Sigmoid colon (tissue), 7 donors: ENCODE results near the gene LCORL. TPM values are rescaled to one million over a fixed set of nuclear protein-coding genes. Genes with fewer than 3 reads are reported as not detected.

Experiments
- DNase-seq: peaks from one replicate; pipeline ENCODE4 v3.0.0-alpha.2; 2019
- H3K27ac ChIP-seq, 4 donors: fragments of 200-600 bp; sonication (generic); one replicate each; pipeline ENCODE4 v1.5.1; 2016 to 2019; ENCODE audit warnings: mild to moderate bottlenecking in 1 of 4
- H3K27me3 ChIP-seq, 3 donors: fragments of 200-600 bp; sonication (generic); one replicate each; pipeline ENCODE4 v1.5.1; 2019; ENCODE audit warnings: mild to moderate bottlenecking in 1 of 3
- H3K36me3 ChIP-seq, 4 donors: fragments of 200-600 bp; sonication (generic); one replicate each; pipeline ENCODE4 v1.5.1; 2016 to 2019
- H3K4me1 ChIP-seq, 4 donors: fragments of 200-600 bp; sonication (generic); one replicate each; pipeline ENCODE4 v1.5.1; 2017 to 2019
- H3K4me3 ChIP-seq, 4 donors: fragments of 200-600 bp; sonication (generic); one replicate each; pipeline ENCODE4 v1.5.1; 2017 to 2019; ENCODE audit warnings: mild to moderate bottlenecking in 2 of 4, moderate library complexity in 1 of 4
- H3K9me3 ChIP-seq, 4 donors: fragments of 200-600 bp in 3 of 4; sonication (generic) in 3 of 4; one replicate each; pipeline versions ENCODE4 v1.5.1 to v1.6.1; 2013 to 2019
- EP300 ChIP-seq, 4 donors: sonication (generic); formaldehyde crosslinking; IDR thresholded peaks; one replicate each; pipeline ENCODE4 v1.6.1; 2017; ENCODE audit warnings: antibody characterized with exemption in 4 of 4
- POLR2A ChIP-seq, 2 donors: fragments of 450-650 bp; IDR thresholded peaks; one replicate each; pipeline ENCODE4 v1.6.1; 2016; ENCODE audit warnings: antibody characterized with exemption in 2 of 2, mild to moderate bottlenecking in 2 of 2, moderate library complexity in 2 of 2
- POLR2AphosphoS5 ChIP-seq, 4 donors: sonication (generic); formaldehyde crosslinking; IDR thresholded peaks; one replicate each; pipeline ENCODE4 v1.6.1; 2017; ENCODE audit warnings: antibody characterized with exemption in 4 of 4
- WGBS, 2 donors: extraction: QIAGEN DNeasy Blood & Tissue Kit; methylation state at CpG; one replicate each; pipeline ENCODE4 v1.1.7; 2013; 5-methylcytosine and 5-hydroxymethylcytosine counted together
- intact Hi-C: fragments of 100-400 bp; cut with DNase I; formaldehyde crosslinking; loops from one replicate; pipeline ENCODE4 v1.15.1; 2023
- polyA plus RNA-seq, 3 donors: library from polyadenylated mRNA; stranded (reverse); fragments of 200-250 nt; gene quantifications; one replicate each; pipeline ENCODE4 v1.2.3, GENCODE V29; 2013
- total RNA-seq, 4 donors: library from RNA; depleted of rRNA; stranded (reverse); fragments of >200 nt; gene quantifications; one replicate each; pipeline ENCODE4 v1.1.0, GENCODE V29; 2016
- TF ChIP-seq, protein P1 (sequence below), 4 experiments: fragments of 450-650 bp in 3 of 4; fragments of 200-600 bp in 1 of 4; IDR thresholded peaks; one replicate each; pipeline ENCODE4 v1.5.1; 2016 to 2019; ENCODE audit warnings: antibody characterized with exemption in 4 of 4, mild to moderate bottlenecking in 3 of 4, moderate library complexity in 2 of 4
- donor health status: healthy with polysubstance abuse.
- donor health status: Bipolar disorder and iron deficiency.
- donor health status: healthy.

Gene LCORL
- total and polyA plus RNA-seq, 7 donors: 3.2 to 46.0 (median 27.5) TPM

- Histone ChIP-seq H3K36me3 (no peaks in the 10 kb centered on the region), H3K9me3 (no peaks in the 10 kb centered on the region), H3K27me3 (no peaks in the 10 kb centered on the region), H3K4me1 (no peaks in the 10 kb centered on the region), H3K27ac (no peak overlapping the region), H3K4me3 (no peak overlapping the region)
- intact Hi-C loops: no loop called here
- TF ChIP-seq POLR2A (IDR thresholded peaks at IDR 0.05) (no peak), POLR2AphosphoS5 (IDR thresholded peaks at IDR 0.05) (no peak), EP300 (IDR thresholded peaks at IDR 0.05) (no peak)
- TF ChIP-seq, protein P1, sequence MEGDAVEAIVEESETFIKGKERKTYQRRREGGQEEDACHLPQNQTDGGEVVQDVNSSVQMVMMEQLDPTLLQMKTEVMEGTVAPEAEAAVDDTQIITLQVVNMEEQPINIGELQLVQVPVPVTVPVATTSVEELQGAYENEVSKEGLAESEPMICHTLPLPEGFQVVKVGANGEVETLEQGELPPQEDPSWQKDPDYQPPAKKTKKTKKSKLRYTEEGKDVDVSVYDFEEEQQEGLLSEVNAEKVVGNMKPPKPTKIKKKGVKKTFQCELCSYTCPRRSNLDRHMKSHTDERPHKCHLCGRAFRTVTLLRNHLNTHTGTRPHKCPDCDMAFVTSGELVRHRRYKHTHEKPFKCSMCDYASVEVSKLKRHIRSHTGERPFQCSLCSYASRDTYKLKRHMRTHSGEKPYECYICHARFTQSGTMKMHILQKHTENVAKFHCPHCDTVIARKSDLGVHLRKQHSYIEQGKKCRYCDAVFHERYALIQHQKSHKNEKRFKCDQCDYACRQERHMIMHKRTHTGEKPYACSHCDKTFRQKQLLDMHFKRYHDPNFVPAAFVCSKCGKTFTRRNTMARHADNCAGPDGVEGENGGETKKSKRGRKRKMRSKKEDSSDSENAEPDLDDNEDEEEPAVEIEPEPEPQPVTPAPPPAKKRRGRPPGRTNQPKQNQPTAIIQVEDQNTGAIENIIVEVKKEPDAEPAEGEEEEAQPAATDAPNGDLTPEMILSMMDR (IDR thresholded peaks at IDR 0.05): no peak
- no peak for DNase-seq
- 95 to 98% methylated on average over 3 of the region's 3 CpGs for WGBS, 2 donors
Observed at GRCh38 chr4:17895481-17895880, 126.1 kb downstream of the LCORL start.

DNA sequence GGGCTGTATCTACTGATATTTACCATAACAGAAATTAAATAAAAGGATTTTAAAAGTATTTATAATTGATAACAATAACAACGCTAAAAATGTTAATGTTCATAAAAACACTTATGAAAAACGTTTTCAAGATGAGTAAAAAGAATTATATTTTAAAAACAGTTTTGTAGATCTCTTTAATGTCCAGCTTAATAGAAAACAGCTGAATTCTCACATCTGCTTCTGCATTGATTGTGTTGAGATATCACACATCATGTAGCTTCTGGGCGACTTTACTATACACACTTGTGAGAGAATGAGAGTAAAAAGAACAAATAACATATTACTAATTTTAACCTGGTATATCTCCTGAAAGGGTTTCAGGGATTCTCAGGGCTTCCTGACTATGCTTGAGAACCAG lies 127.1 kb downstream of the LCORL start:
- intact Hi-C loops: no loop called here
- no peak for TF ChIP-seq POLR2A (IDR thresholded peaks at IDR 0.05)
- TF ChIP-seq EP300 (IDR thresholded peaks at IDR 0.05): no peak
- TF ChIP-seq, protein P1 (IDR thresholded peaks at IDR 0.05): no peak
- no peak for TF ChIP-seq POLR2AphosphoS5 (IDR thresholded peaks at IDR 0.05)
- Histone ChIP-seq H3K27me3 (no peaks in the 10 kb centered on the region), H3K9me3 (no peaks in the 10 kb centered on the region), H3K36me3 (no peaks in the 10 kb centered on the region), H3K27ac (no peak overlapping the region), H3K4me3 (no peak overlapping the region), H3K4me1 (no peaks in the 10 kb centered on the region)
- 82 to 86% methylated on average over 3 of the region's 3 CpGs for WGBS, 2 donors
- no peak for DNase-seq

DNA sequence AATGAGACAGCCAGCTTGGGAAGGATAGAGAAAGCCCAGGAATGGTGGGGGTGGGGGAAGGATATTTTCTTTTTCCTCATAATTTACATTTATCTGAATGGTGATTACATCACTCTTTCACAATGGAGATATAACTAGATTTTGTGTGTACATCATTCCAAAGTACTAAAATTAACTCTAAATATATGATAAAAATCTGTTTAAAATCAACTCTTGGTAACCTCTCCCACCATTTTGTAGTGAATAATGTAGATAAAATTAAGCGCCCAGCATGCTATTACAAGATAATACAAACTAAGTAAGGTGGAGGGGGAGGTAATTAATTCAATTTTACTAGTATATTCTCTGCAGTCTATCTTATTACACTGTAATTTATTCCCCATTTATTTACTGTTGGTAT lies 131.9 kb downstream of the LCORL start:
- no peak for TF ChIP-seq POLR2AphosphoS5 (IDR thresholded peaks at IDR 0.05)
- TF ChIP-seq, protein P1 (IDR thresholded peaks at IDR 0.05): no peak
- TF ChIP-seq EP300 (IDR thresholded peaks at IDR 0.05): no peak
- no peak for TF ChIP-seq POLR2A (IDR thresholded peaks at IDR 0.05)
- H3K9me3 ChIP-seq: no peaks in the 10 kb centered on the region
- DNase-seq: no peak
- no peaks in the 10 kb centered on the region for H3K27me3 ChIP-seq
- H3K27ac ChIP-seq: no peak overlapping the region
- H3K4me3 ChIP-seq: no peak overlapping the region
- no peaks in the 10 kb centered on the region for H3K4me1 ChIP-seq
- intact Hi-C loops: no loop called here
- 97 to 98% methylated on average over 1 of the region's 1 CpG for WGBS, 2 donors
- H3K36me3 ChIP-seq: no peaks in the 10 kb centered on the region

GRCh38 chr4:17884511-17884910 lies 137.0 kb downstream of the LCORL start:
- TF ChIP-seq, protein P1 (IDR thresholded peaks at IDR 0.05): no peak
- no peak for TF ChIP-seq POLR2AphosphoS5 (IDR thresholded peaks at IDR 0.05)
- no peak for TF ChIP-seq EP300 (IDR thresholded peaks at IDR 0.05)
- TF ChIP-seq POLR2A (IDR thresholded peaks at IDR 0.05): no peak

GRCh38 chr4:17884063-17884462 lies 137.5 kb downstream of the LCORL start:
- Histone ChIP-seq H3K4me1 (no peaks in the 10 kb centered on the region), H3K27ac (no peak overlapping the region), H3K27me3 (no peaks in the 10 kb centered on the region), H3K9me3 (no peaks in the 10 kb centered on the region), H3K4me3 (no peak overlapping the region), H3K36me3 (no peaks in the 10 kb centered on the region)
- DNase-seq: no peak
- 89 to 93% methylated on average over 2 of the region's 2 CpGs for WGBS, 2 donors
- no peak for TF ChIP-seq POLR2A (IDR thresholded peaks at IDR 0.05)
- TF ChIP-seq, protein P1 (IDR thresholded peaks at IDR 0.05): no peak
- TF ChIP-seq EP300 (IDR thresholded peaks at IDR 0.05): no peak
- TF ChIP-seq POLR2AphosphoS5 (IDR thresholded peaks at IDR 0.05): no peak
- intact Hi-C loops: no loop called here

More at GRCh38 chr4:17884511-17884910, 137.0 kb downstream of the LCORL start:
- Histone ChIP-seq H3K36me3 (no peaks in the 10 kb centered on the region), H3K9me3 (no peaks in the 10 kb centered on the region), H3K27ac (no peak overlapping the region), H3K4me1 (no peaks in the 10 kb centered on the region), H3K27me3 (no peaks in the 10 kb centered on the region), H3K4me3 (no peak overlapping the region)
- intact Hi-C loops: no loop called here
- 81 to 87% methylated on average over 2 of the region's 2 CpGs for WGBS, 2 donors
- DNase-seq: no peak
